Measurements from ENCODE around the gene LLCFC1.

LLCFC1 gene

DNA sequence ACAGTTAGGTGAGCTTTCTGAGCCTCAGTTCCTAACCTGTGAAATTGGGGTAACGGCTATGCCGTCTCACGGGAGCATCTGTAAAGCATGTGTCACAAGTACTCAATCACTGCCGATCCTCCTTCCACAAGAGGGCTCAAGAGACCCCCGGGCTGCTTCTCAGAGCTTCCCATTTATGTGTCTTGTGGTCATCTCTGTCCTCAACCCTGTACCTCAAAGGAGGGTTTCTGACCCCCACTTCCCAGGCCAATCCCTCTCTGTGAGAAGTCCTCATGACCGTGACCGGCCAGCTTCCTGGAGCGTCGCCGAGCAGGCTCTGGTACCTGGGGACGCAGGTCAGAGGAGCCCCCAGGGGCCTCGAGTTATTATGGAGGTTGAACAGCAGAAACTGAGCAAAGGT lies 5.2 kb upstream of the LLCFC1 start:
- no peaks in the 10 kb centered on the region for H3F3A ChIP-seq (ENCODE audit: insufficient read depth, low read length)
- TF ChIP-seq EZH2phosphoT487 (IDR thresholded peaks at IDR 0.05; ENCODE audit: low read length), result no peak
- TF ChIP-seq EZH2 (optimal IDR thresholded peaks at IDR 0.05; ENCODE audit: low read depth, low read length), result no peak
- TF ChIP-seq CTCF (IDR thresholded peaks at IDR 0.05; ENCODE audit: low read length), result no peak
- no peak overlapping the region for H3K9ac ChIP-seq (ENCODE audit: low read length)
- H3K4me1 ChIP-seq (ENCODE audit: low read length), result no peaks in the 10 kb centered on the region
- H3K9me2 ChIP-seq (replicated peaks; ENCODE audit: insufficient read depth, low read length), result no peaks in the 10 kb centered on the region
- H3K9me3 ChIP-seq (replicated peaks; ENCODE audit: insufficient read depth, low read length), result no peaks in the 10 kb centered on the region
- H3K27ac ChIP-seq (ENCODE audit: low read length), result no peak overlapping the region
- no peak overlapping the region for H3K4me3 ChIP-seq (ENCODE audit: low read length)
- H3K27me3 ChIP-seq (replicated peaks; ENCODE audit: insufficient read depth, low read length), result no peaks in the 10 kb centered on the region
- no peak overlapping the region for H3K4me2 ChIP-seq (ENCODE audit: low read depth, low read length)
- no peak overlapping the region for H2AFZ ChIP-seq (ENCODE audit: low read length)
- DNase-seq, result no peak
- no peaks in the 10 kb centered on the region for H3K36me3 ChIP-seq (replicated peaks; ENCODE audit: insufficient read depth, low read length)
- no peaks in the 10 kb centered on the region for H3K79me2 ChIP-seq (ENCODE audit: low read length)
- H4K20me1 ChIP-seq (ENCODE audit: insufficient read depth, low read length), result no peaks in the 10 kb centered on the region

GRCh38 chr7:142935941-142936565 lies 3.2 kb upstream of the LLCFC1 start:
- Histone ChIP-seq H3K9me2 (replicated peaks; ENCODE audit: insufficient read depth, low read length) (no peaks in the 10 kb centered on the region), H3K36me3 (replicated peaks; ENCODE audit: insufficient read depth, low read length) (no peaks in the 10 kb centered on the region), H3K9me3 (replicated peaks; ENCODE audit: insufficient read depth, low read length) (no peaks in the 10 kb centered on the region), H4K20me1 (ENCODE audit: insufficient read depth, low read length) (no peaks in the 10 kb centered on the region), H3K27me3 (replicated peaks; ENCODE audit: insufficient read depth, low read length) (no peaks in the 10 kb centered on the region), H3K27ac (ENCODE audit: low read length) (no peak overlapping the region), H3K79me2 (ENCODE audit: low read length) (no peaks in the 10 kb centered on the region), H3K9ac (ENCODE audit: low read length) (no peak overlapping the region), H3K4me3 (ENCODE audit: low read length) (no peak overlapping the region), H3F3A (ENCODE audit: insufficient read depth, low read length) (no peaks in the 10 kb centered on the region), H3K4me2 (ENCODE audit: low read depth, low read length) (no peak overlapping the region), H2AFZ (ENCODE audit: low read length) (no peak overlapping the region), H3K4me1 (ENCODE audit: low read length) (no peaks in the 10 kb centered on the region)
- TF ChIP-seq CTCF (IDR thresholded peaks at IDR 0.05; ENCODE audit: low read length), result no peak
- TF ChIP-seq EZH2phosphoT487 (IDR thresholded peaks at IDR 0.05; ENCODE audit: low read length), result no peak
- no peak for TF ChIP-seq EZH2 (optimal IDR thresholded peaks at IDR 0.05; ENCODE audit: low read depth, low read length)
- DNase-seq, result no peak

GRCh38 chr7:142938611-142939010 lies 673 bp upstream of the LLCFC1 start:
- H3K4me1 ChIP-seq (ENCODE audit: low read length), result no peaks in the 10 kb centered on the region
- no peak for DNase-seq
- H4K20me1 ChIP-seq (ENCODE audit: insufficient read depth, low read length), result no peaks in the 10 kb centered on the region
- no peaks in the 10 kb centered on the region for H3K9me2 ChIP-seq (replicated peaks; ENCODE audit: insufficient read depth, low read length)
- TF ChIP-seq EZH2 (optimal IDR thresholded peaks at IDR 0.05; ENCODE audit: low read depth, low read length), result no peak
- no peak for TF ChIP-seq CTCF (IDR thresholded peaks at IDR 0.05; ENCODE audit: low read length)
- no peak for TF ChIP-seq EZH2phosphoT487 (IDR thresholded peaks at IDR 0.05; ENCODE audit: low read length)
- H3K36me3 ChIP-seq (replicated peaks; ENCODE audit: insufficient read depth, low read length), result no peaks in the 10 kb centered on the region
- H3K4me3 ChIP-seq (ENCODE audit: low read length), result no peak overlapping the region
- H3K79me2 ChIP-seq (ENCODE audit: low read length), result no peaks in the 10 kb centered on the region
- H3K4me2 ChIP-seq (ENCODE audit: low read depth, low read length), result no peak overlapping the region
- H3K27ac ChIP-seq (ENCODE audit: low read length), result no peak overlapping the region
- no peak overlapping the region for H3K9ac ChIP-seq (ENCODE audit: low read length)
- no peaks in the 10 kb centered on the region for H3K9me3 ChIP-seq (replicated peaks; ENCODE audit: insufficient read depth, low read length)
- H2AFZ ChIP-seq (ENCODE audit: low read length), result no peak overlapping the region
- H3F3A ChIP-seq (ENCODE audit: insufficient read depth, low read length), result no peaks in the 10 kb centered on the region
- no peaks in the 10 kb centered on the region for H3K27me3 ChIP-seq (replicated peaks; ENCODE audit: insufficient read depth, low read length)

Measured in MM.1S (cell line).